K562 (cell line): ENCODE measurements around the gene ZNF480. TPM values are rescaled to one million over a fixed set of nuclear protein-coding genes. Genes with fewer than 3 reads are reported as not detected.

Experiments used
- CREB1 ChIP-seq, 2 experiments: sonication (generic) in 1 of 2; formaldehyde crosslinking in 1 of 2; IDR thresholded peaks; 2 replicates each; pipeline versions ENCODE4 v1.6.1 to v1.8.0; 2012 to 2022; ENCODE audit warnings: inconsistent platforms in 1 of 2, mild to moderate bottlenecking in 1 of 2, missing genetic modification reagents in 1 of 2, moderate library complexity in 1 of 2
- CTBP1 ChIP-seq: fragments of 450-650 bp; IDR thresholded peaks from 2 replicates; pipeline ENCODE4 v1.6.1; 2016; ENCODE audit warnings: borderline replicate concordance
- ELF4 ChIP-seq: fragments of 450-650 bp; formaldehyde crosslinking; IDR thresholded peaks from 2 replicates; pipeline ENCODE4 v1.4.0; 2022; ENCODE audit warnings: missing genetic modification characterization
- ESRRB ChIP-seq: fragments of 250-450 bp; sonication (Bioruptor Pico); IDR thresholded peaks from 2 replicates; pipeline ENCODE4 v1.5.0; 2020; ENCODE audit warnings: mild to moderate bottlenecking, moderate library complexity, borderline replicate concordance
- ETV5 ChIP-seq: sonication (generic); formaldehyde crosslinking; IDR thresholded peaks from 2 replicates; pipeline ENCODE4 v1.4.0; 2020; ENCODE audit warnings: low read depth, mild to moderate bottlenecking, missing genetic modification reagents
- L3MBTL2 ChIP-seq: fragments of 450-650 bp; IDR thresholded peaks from 2 replicates; pipeline ENCODE4 v1.6.1; 2016; ENCODE audit warnings: mild to moderate bottlenecking, moderate library complexity
- NR2C2 ChIP-seq, 2 experiments: fragments of 200-800 bp in 1 of 2; sonication (Bioruptor generic) in 1 of 2; sonication (generic) in 1 of 2; formaldehyde crosslinking in 1 of 2; IDR thresholded peaks; 2 replicates each; pipeline versions ENCODE4 v1.6.1 to v1.8.0; 2016 to 2022; ENCODE audit warnings: mild to moderate bottlenecking in 1 of 2, missing compliant biosample characterization in 1 of 2, missing genetic modification characterization in 1 of 2, missing genetic modification reagents in 1 of 2
- POLR2AphosphoS5 ChIP-seq: IDR thresholded peaks from 2 replicates; pipeline ENCODE4 v1.6.1; 2011; ENCODE audit warnings: mild to moderate bottlenecking, low read depth, low read length, moderate library complexity; ENCODE audit not compliant: control insufficient read depth, insufficient read depth
- POLR2B ChIP-seq: fragments of 450-650 bp; IDR thresholded peaks from 2 replicates; pipeline ENCODE4 v1.6.1; 2018; ENCODE audit warnings: low read depth; ENCODE audit not compliant: partially characterized antibody
- RBFOX2 ChIP-seq: fragments of 200-400 bp; formaldehyde crosslinking; IDR thresholded peaks from 2 replicates; pipeline ENCODE4 v1.6.1; 2017; ENCODE audit warnings: low read depth, mild to moderate bottlenecking, low read length, moderate library complexity
- RBM15 ChIP-seq: fragments of 200-400 bp; formaldehyde crosslinking; IDR thresholded peaks from 2 replicates; pipeline ENCODE4 v1.6.1; 2018; ENCODE audit warnings: mild to moderate bottlenecking, low read length, moderate library complexity; ENCODE audit not compliant: insufficient read depth
- SMARCA4 ChIP-seq: fragments of 450-650 bp; IDR thresholded peaks from 2 replicates; pipeline ENCODE4 v1.6.1; 2016
- SMARCE1 ChIP-seq: fragments of 450-650 bp; IDR thresholded peaks from 2 replicates; pipeline ENCODE4 v1.7.1; 2016; ENCODE audit warnings: mild to moderate bottlenecking
- SUPT5H ChIP-seq: fragments of 450-650 bp; IDR thresholded peaks from 2 replicates; pipeline ENCODE4 v1.6.1; 2016
- TBP ChIP-seq: optimal IDR thresholded peaks from 2 replicates; pipeline ENCODE3; 2011; ENCODE audit warnings: low read depth, low read length, improper control_type of control experiment
- ZNF316 ChIP-seq: fragments of 450-650 bp; IDR thresholded peaks from 2 replicates; pipeline ENCODE4 v1.6.1; 2016
- ZNF644 ChIP-seq: fragments of 200-800 bp; sonication (Bioruptor generic); IDR thresholded peaks from 2 replicates; pipeline ENCODE4 v1.6.1; 2016; ENCODE audit warnings: low read depth, missing genetic modification characterization, missing compliant biosample characterization
- polyA plus RNA-seq, 8 experiments: library from polyadenylated mRNA; depleted of rRNA in 4 of 8; stranded (reverse) in 5 of 8; unstranded in 3 of 8; fragments of >200 nt; fragmentation: Nextera tagmentation in 2 of 8; fragmentation: Illumina TruSeq in 1 of 8; extraction: Ambion mirVana in 2 of 8; extraction: Trizol in 1 of 8; gene quantifications; 2 replicates each; pipeline versions ENCODE4 v1.2.1 to v1.2.3, GENCODE V29; 2011 to 2014; ENCODE audit warnings: inconsistent platforms in 1 of 8, missing spikeins in 1 of 8
- total RNA-seq, 7 experiments: library from RNA; depleted of rRNA in 6 of 7; stranded (reverse); fragments of >200 nt in 6 of 7; fragmentation: Illumina TruSeq in 2 of 7; extraction: Trizol in 2 of 7; gene quantifications; 2 replicates each; pipeline versions ENCODE4 v1.2.1 to v1.2.3, GENCODE V29; 2011 to 2021; ENCODE audit warnings: low replicate concordance in 1 of 7
- TF ChIP-seq, protein P1 (sequence below): IDR thresholded peaks from 2 replicates; pipeline ENCODE4 v1.6.1; 2011; ENCODE audit warnings: borderline replicate concordance, low read depth, mild to moderate bottlenecking, moderate library complexity, low read length; ENCODE audit not compliant: insufficient read depth, poor library complexity, severe bottlenecking
- TF ChIP-seq, protein P2 (sequence below): sonication (generic); formaldehyde crosslinking; IDR thresholded peaks from 2 replicates; pipeline ENCODE4 v1.9.0; 2022; ENCODE audit warnings: mild to moderate bottlenecking, missing genetic modification reagents
- TF ChIP-seq, protein P3 (sequence below): fragments of 250-450 bp; sonication (Bioruptor Pico); IDR thresholded peaks from 2 replicates; pipeline ENCODE4 v1.8.0; 2021; ENCODE audit warnings: moderate library complexity, mild to moderate bottlenecking, inconsistent platforms
- TF ChIP-seq, protein P4 (sequence below), 2 experiments: fragments of 450-650 bp in 1 of 2; sonication (generic) in 1 of 2; formaldehyde crosslinking; conservative IDR thresholded peaks; 2 replicates each; pipeline versions ENCODE4 v1.4.0 to v1.8.1; 2020 to 2022; ENCODE audit warnings: mild to moderate bottlenecking in 1 of 2, missing genetic modification reagents in 1 of 2

ZNF480 gene
- total and polyA plus RNA-seq, 9 of the 15 experiments (the other 6 are each of a cell fraction or from before 2014, with no cell fraction given) = 10.4 to 31.1 (median 22.3) TPM

DNA sequence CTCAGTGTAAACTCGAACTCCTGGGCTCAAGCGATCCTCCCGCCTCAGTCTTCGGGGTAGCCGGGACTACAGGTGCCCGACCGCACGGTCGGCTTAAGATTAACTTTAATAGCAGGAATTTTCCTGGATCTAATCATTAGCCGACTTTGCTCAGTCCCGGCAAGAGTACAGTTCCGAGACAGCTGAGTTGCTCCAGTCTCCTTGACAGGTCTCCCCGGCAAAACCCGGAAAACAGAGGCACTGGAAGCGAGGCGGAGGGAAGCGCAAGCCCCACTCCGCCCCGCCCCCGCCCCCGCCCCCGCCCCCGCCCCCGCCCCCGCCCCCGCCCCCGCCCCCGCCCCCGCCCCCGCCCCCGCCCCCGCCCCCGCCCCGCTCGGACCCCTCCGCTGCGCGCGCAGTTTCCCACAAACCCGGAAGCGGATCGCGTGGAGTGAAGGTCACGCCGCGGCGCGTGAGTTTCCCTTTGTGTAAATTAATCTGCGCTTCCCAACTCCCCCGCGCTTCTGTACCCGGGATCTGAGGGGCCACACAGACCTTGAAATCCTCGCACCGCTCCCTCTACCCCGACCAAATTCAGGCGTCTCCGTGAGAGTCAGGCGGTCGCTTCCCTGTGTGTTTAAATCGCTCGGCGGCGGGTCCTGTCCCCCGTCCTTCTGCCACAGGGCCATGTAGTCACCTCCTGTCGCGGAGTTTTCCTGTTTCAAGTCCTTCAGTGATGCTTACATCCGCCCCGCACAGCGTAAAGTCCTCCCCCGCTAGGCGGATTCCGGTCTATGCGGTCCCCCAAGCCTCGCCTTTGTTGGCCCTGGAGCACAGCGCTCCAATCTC, at the start of gene ZNF480 (continued):
- 0 out of 2 replicates have a peak, but pooled peaks have one; percentile 27 for TF ChIP-seq NR2C2 (CRISPR knock-in tag; IDR thresholded peaks at IDR 0.05)
- peak; percentile 91 for TF ChIP-seq NR2C2 (tag; IDR thresholded peaks at IDR 0.05)
- TF ChIP-seq POLR2AphosphoS5 = peak; percentile 18; the same call in 1 of the 2 replicates
- TF ChIP-seq SMARCE1 = 0 out of 2 replicates have a peak, but pooled peaks have one; percentile 26
- TF ChIP-seq TBP = peak; percentile 32
- TF ChIP-seq, protein P1, sequence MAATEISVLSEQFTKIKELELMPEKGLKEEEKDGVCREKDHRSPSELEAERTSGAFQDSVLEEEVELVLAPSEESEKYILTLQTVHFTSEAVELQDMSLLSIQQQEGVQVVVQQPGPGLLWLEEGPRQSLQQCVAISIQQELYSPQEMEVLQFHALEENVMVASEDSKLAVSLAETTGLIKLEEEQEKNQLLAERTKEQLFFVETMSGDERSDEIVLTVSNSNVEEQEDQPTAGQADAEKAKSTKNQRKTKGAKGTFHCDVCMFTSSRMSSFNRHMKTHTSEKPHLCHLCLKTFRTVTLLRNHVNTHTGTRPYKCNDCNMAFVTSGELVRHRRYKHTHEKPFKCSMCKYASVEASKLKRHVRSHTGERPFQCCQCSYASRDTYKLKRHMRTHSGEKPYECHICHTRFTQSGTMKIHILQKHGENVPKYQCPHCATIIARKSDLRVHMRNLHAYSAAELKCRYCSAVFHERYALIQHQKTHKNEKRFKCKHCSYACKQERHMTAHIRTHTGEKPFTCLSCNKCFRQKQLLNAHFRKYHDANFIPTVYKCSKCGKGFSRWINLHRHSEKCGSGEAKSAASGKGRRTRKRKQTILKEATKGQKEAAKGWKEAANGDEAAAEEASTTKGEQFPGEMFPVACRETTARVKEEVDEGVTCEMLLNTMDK = no peak
- peak; percentile 67; the same call in 1 of the 2 replicates for TF ChIP-seq ETV5 (CRISPR knock-in tag)
- TF ChIP-seq SMARCA4 = no peak
- TF ChIP-seq POLR2B = peak; percentile 64
- peak; percentile 79 for TF ChIP-seq SUPT5H
- TF ChIP-seq, protein P2, sequence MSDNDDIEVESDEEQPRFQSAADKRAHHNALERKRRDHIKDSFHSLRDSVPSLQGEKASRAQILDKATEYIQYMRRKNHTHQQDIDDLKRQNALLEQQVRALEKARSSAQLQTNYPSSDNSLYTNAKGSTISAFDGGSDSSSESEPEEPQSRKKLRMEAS (CRISPR knock-in tag) = peak; percentile 30; the same call in 1 of the 2 replicates
- no peak for TF ChIP-seq ESRRB (CRISPR knock-in tag)
- 0 out of 2 replicates have a peak, but pooled peaks have one; percentile 17 for TF ChIP-seq CREB1 (IDR thresholded peaks at IDR 0.05)
- no peak for TF ChIP-seq CREB1 (CRISPR knock-in tag; IDR thresholded peaks at IDR 0.05)
- TF ChIP-seq ZNF316 = no peak
- no peak for TF ChIP-seq L3MBTL2
- TF ChIP-seq, protein P3, sequence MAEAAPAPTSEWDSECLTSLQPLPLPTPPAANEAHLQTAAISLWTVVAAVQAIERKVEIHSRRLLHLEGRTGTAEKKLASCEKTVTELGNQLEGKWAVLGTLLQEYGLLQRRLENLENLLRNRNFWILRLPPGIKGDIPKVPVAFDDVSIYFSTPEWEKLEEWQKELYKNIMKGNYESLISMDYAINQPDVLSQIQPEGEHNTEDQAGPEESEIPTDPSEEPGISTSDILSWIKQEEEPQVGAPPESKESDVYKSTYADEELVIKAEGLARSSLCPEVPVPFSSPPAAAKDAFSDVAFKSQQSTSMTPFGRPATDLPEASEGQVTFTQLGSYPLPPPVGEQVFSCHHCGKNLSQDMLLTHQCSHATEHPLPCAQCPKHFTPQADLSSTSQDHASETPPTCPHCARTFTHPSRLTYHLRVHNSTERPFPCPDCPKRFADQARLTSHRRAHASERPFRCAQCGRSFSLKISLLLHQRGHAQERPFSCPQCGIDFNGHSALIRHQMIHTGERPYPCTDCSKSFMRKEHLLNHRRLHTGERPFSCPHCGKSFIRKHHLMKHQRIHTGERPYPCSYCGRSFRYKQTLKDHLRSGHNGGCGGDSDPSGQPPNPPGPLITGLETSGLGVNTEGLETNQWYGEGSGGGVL (CRISPR knock-in tag) = no peak
- no peak for TF ChIP-seq ZNF644 (tag)
- no peak for TF ChIP-seq CTBP1
- peak; percentile 82 for TF ChIP-seq RBFOX2
- TF ChIP-seq, protein P4, sequence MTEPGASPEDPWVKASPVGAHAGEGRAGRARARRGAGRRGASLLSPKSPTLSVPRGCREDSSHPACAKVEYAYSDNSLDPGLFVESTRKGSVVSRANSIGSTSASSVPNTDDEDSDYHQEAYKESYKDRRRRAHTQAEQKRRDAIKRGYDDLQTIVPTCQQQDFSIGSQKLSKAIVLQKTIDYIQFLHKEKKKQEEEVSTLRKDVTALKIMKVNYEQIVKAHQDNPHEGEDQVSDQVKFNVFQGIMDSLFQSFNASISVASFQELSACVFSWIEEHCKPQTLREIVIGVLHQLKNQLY (CRISPR knock-in tag; conservative IDR thresholded peaks at IDR 0.05) = no peak
- no peak; the same call in 1 of the 2 replicates for TF ChIP-seq ELF4 (CRISPR knock-in tag)
- no peak for TF ChIP-seq RBM15
